22Rv1 (cell line): Measurements from ENCODE around the gene FANCC.

Experiments
- CTCF ChIP-seq: fragments of 450-650 bp; IDR thresholded peaks from 2 replicates; pipeline ENCODE4 v1.5.1; 2017; ENCODE audit warnings: mild to moderate bottlenecking
- ZFX ChIP-seq: fragments of 450-650 bp; IDR thresholded peaks from 2 replicates; pipeline ENCODE4 v1.6.1; 2017; ENCODE audit warnings: antibody characterized with exemption, borderline replicate concordance

GRCh38 chr9:95230046-95230445 is 87.5 kb downstream of the FANCC start:
- no peak for TF ChIP-seq CTCF
- no peak for TF ChIP-seq ZFX
